Neural cell (in vitro differentiated cells): ENCODE measurements around the gene NIT1. TPM values are rescaled to one million over a fixed set of nuclear protein-coding genes. Genes with fewer than 3 reads are reported as not detected.
"Not testable (repeated sequence)": the region's sequence is repeated elsewhere in the genome, so short reads cannot be mapped to it uniquely, and the experiment has no call there.

ENCODE experiments used
- H2AFZ ChIP-seq: fragments of 200-600, 300-800 bp; sonication (generic), shearing (Covaris generic); 2 replicates; pipeline ENCODE4 v1.6.0; 2014; ENCODE audit warnings: low read depth, mild to moderate bottlenecking, antibody characterized with exemption, low read length, moderate library complexity
- H3F3A ChIP-seq: fragments of 200-600 bp; shearing (Covaris generic); 2 replicates; pipeline ENCODE4 v1.6.1; 2016; ENCODE audit warnings: mild to moderate bottlenecking, moderate library complexity, mixed read lengths, antibody characterized with exemption, low read length; ENCODE audit not compliant: insufficient read depth, poor library complexity, severe bottlenecking
- H3K27ac ChIP-seq: fragments of 200-600, 300-800 bp; sonication (generic), shearing (Covaris generic); 2 replicates; pipeline ENCODE4 v1.5.1; 2014; ENCODE audit warnings: mild to moderate bottlenecking, low read length, moderate library complexity
- H3K27me3 ChIP-seq: fragments of 300-800, 200-600 bp; sonication (generic), shearing (Covaris generic); 2 replicates; pipeline ENCODE4 v1.6.0; 2014; ENCODE audit warnings: mild to moderate bottlenecking, low read depth, low read length, moderate library complexity; ENCODE audit not compliant: insufficient read depth
- H3K36me3 ChIP-seq: fragments of 300-800, 200-600 bp; sonication (generic), shearing (Covaris generic); 2 replicates; pipeline ENCODE4 v1.5.1; 2014; ENCODE audit warnings: mild to moderate bottlenecking, antibody characterized with exemption, low read length, moderate library complexity; ENCODE audit not compliant: insufficient read depth
- H3K4me2 ChIP-seq: fragments of 300-800, 200-600 bp; sonication (generic), shearing (Covaris generic); 2 replicates; pipeline ENCODE4 v1.6.0; 2014; ENCODE audit warnings: mild to moderate bottlenecking, low read length
- H3K4me3 ChIP-seq: fragments of 300-800, 200-600 bp; sonication (generic), shearing (Covaris generic); 2 replicates; pipeline ENCODE4 v1.5.1; 2014; ENCODE audit warnings: mild to moderate bottlenecking, low read length, moderate library complexity
- H3K79me2 ChIP-seq: fragments of 200-600 bp; shearing (Covaris generic); replicated peaks from 2 replicates; pipeline ENCODE4 v1.6.0; 2014; ENCODE audit warnings: mild to moderate bottlenecking, low read length, moderate library complexity; ENCODE audit not compliant: insufficient read depth
- H3K9ac ChIP-seq: fragments of 300-800, 200-600 bp; sonication (generic), shearing (Covaris generic); 2 replicates; pipeline ENCODE4 v1.6.1; 2016; ENCODE audit warnings: mild to moderate bottlenecking, low read length, mixed read lengths
- H3K9me2 ChIP-seq: fragments of 200-600 bp; shearing (Covaris generic); 2 replicates; pipeline ENCODE4 v1.6.1; 2016; ENCODE audit warnings: mild to moderate bottlenecking, low read length, mixed read lengths; ENCODE audit not compliant: insufficient read depth
- H3K9me3 ChIP-seq: fragments of 200-600, 300-800 bp; sonication (generic), shearing (Covaris generic); 2 replicates; pipeline ENCODE4 v1.6.1; 2016; ENCODE audit warnings: mild to moderate bottlenecking, mixed run types, low read length, moderate library complexity, mixed read lengths
- H4K20me1 ChIP-seq: fragments of 200-600 bp; shearing (Covaris generic); 2 replicates; pipeline ENCODE4 v1.6.1; 2016; ENCODE audit warnings: mild to moderate bottlenecking, mixed run types; ENCODE audit not compliant: insufficient read depth
- EP300 ChIP-seq: fragments of 450-650 bp; conservative IDR thresholded peaks from 2 replicates; pipeline ENCODE4 v1.6.1; 2014; ENCODE audit warnings: antibody characterized with exemption, mild to moderate bottlenecking, moderate library complexity; ENCODE audit not compliant: poor library complexity, severe bottlenecking
- EZH2 ChIP-seq: fragments of 200-600, 300-800 bp; shearing (Covaris generic), sonication (generic); IDR thresholded peaks from 2 replicates; pipeline ENCODE4 v1.6.1; 2014; ENCODE audit warnings: antibody characterized with exemption, low read length, borderline replicate concordance, mild to moderate bottlenecking; ENCODE audit not compliant: insufficient read depth, poor library complexity, severe bottlenecking
- MXI1 ChIP-seq: fragments of 450-650 bp; conservative IDR thresholded peaks from 2 replicates; pipeline ENCODE4 v1.6.1; 2014; ENCODE audit warnings: antibody characterized with exemption, mild to moderate bottlenecking; ENCODE audit not compliant: poor library complexity, severe bottlenecking
- POLR2AphosphoS5 ChIP-seq: IDR thresholded peaks from 2 replicates; pipeline ENCODE4 v1.6.1; 2012
- SMC3 ChIP-seq: fragments of 450-650 bp; conservative IDR thresholded peaks from 2 replicates; pipeline ENCODE4 v1.6.1; 2014; ENCODE audit warnings: antibody characterized with exemption, mild to moderate bottlenecking, moderate library complexity; ENCODE audit not compliant: poor library complexity
- polyA plus RNA-seq: library from polyadenylated mRNA; depleted of rRNA; stranded (reverse); fragments of >200 nt; gene quantifications from 2 replicates; pipeline ENCODE4 v1.2.3, GENCODE V29; 2014
- TF ChIP-seq, protein P1 (sequence below): IDR thresholded peaks from 2 replicates; pipeline ENCODE4 v1.6.1; 2012; ENCODE audit warnings: borderline replicate concordance
- TF ChIP-seq, protein P2 (sequence below): fragments of 450-650 bp; IDR thresholded peaks from 2 replicates; pipeline ENCODE4 v1.5.1; 2014; ENCODE audit warnings: antibody characterized with exemption, mild to moderate bottlenecking, moderate library complexity; ENCODE audit not compliant: poor library complexity, severe bottlenecking

Gene NIT1
- polyA plus RNA-seq, 1 donor from 2014 or later = 66.1 TPM

DNA sequence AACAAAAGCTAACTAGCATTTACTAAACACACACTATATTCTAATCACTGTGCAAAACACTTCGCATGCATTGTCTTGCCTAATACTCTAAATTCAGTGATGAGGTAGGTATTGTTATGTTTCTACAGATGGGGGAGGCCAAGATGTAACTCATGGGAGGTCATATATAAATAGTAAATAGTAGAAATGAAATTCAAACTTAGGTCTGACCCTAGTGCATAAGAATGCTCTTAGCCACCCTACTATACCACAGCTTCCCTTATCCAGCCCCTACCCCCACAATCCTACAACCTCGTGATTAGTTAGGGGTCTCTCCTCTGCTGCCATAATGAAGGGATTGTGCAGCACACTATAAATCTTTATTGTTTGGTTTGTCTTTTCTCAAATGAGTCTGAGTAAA lies 3.3 kb upstream of the NIT1 start:
- no peak overlapping the region for H2AFZ ChIP-seq
- H4K20me1 ChIP-seq = no peaks in the 10 kb centered on the region
- H3K9me2 ChIP-seq = no peaks in the 10 kb centered on the region
- H3K27me3 ChIP-seq = no peaks in the 10 kb centered on the region
- no peak overlapping the region for H3K9ac ChIP-seq
- H3K36me3 ChIP-seq = no peaks in the 10 kb centered on the region
- no peaks in the 10 kb centered on the region for H3F3A ChIP-seq
- no peaks in the 10 kb centered on the region for H3K9me3 ChIP-seq
- H3K4me3 ChIP-seq = no peak overlapping the region
- H3K4me2 ChIP-seq = no peak overlapping the region
- H3K27ac ChIP-seq = no peak overlapping the region
- TF ChIP-seq, protein P1, sequence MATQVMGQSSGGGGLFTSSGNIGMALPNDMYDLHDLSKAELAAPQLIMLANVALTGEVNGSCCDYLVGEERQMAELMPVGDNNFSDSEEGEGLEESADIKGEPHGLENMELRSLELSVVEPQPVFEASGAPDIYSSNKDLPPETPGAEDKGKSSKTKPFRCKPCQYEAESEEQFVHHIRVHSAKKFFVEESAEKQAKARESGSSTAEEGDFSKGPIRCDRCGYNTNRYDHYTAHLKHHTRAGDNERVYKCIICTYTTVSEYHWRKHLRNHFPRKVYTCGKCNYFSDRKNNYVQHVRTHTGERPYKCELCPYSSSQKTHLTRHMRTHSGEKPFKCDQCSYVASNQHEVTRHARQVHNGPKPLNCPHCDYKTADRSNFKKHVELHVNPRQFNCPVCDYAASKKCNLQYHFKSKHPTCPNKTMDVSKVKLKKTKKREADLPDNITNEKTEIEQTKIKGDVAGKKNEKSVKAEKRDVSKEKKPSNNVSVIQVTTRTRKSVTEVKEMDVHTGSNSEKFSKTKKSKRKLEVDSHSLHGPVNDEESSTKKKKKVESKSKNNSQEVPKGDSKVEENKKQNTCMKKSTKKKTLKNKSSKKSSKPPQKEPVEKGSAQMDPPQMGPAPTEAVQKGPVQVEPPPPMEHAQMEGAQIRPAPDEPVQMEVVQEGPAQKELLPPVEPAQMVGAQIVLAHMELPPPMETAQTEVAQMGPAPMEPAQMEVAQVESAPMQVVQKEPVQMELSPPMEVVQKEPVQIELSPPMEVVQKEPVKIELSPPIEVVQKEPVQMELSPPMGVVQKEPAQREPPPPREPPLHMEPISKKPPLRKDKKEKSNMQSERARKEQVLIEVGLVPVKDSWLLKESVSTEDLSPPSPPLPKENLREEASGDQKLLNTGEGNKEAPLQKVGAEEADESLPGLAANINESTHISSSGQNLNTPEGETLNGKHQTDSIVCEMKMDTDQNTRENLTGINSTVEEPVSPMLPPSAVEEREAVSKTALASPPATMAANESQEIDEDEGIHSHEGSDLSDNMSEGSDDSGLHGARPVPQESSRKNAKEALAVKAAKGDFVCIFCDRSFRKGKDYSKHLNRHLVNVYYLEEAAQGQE = no peak
- TF ChIP-seq, protein P2, sequence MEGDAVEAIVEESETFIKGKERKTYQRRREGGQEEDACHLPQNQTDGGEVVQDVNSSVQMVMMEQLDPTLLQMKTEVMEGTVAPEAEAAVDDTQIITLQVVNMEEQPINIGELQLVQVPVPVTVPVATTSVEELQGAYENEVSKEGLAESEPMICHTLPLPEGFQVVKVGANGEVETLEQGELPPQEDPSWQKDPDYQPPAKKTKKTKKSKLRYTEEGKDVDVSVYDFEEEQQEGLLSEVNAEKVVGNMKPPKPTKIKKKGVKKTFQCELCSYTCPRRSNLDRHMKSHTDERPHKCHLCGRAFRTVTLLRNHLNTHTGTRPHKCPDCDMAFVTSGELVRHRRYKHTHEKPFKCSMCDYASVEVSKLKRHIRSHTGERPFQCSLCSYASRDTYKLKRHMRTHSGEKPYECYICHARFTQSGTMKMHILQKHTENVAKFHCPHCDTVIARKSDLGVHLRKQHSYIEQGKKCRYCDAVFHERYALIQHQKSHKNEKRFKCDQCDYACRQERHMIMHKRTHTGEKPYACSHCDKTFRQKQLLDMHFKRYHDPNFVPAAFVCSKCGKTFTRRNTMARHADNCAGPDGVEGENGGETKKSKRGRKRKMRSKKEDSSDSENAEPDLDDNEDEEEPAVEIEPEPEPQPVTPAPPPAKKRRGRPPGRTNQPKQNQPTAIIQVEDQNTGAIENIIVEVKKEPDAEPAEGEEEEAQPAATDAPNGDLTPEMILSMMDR = no peak
- TF ChIP-seq MXI1 = no peak
- H3K79me2 ChIP-seq = peaks cover 60% of the 10 kb centered on the region

DNA sequence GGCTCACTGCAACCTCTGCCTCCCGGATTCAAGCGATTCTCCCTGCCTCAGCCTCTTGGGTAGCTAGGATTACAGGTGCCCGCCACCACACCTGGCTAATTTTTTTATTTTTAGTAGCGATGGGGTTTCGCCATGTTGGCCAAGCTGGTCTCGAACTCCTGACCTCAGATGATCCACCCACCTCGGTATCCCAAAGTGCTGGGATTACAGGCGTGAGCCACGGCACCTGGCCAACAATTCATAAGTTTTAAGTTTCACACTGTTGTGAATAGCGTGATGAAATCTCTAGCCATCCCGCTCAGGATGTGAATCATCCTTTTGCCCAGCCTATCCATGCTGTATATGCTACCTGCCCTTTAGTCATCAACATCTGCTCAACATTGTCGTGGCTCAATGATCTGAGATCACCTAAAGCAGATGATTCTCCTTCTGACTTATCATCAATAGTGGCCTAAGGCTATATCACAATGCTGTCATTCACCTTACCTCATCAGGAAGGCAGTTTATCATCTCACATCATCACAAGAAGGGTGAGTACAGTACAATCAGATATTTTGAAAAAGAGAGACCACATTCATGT lies 2.7 kb upstream of the NIT1 start:
- Histone ChIP-seq H3K27ac (no peak overlapping the region), H3K27me3 (no peaks in the 10 kb centered on the region), H3K9ac (no peak overlapping the region), H2AFZ (no peak overlapping the region), H3K4me3 (no peak overlapping the region), H3K9me3 (no peaks in the 10 kb centered on the region), H3F3A (no peaks in the 10 kb centered on the region), H4K20me1 (no peaks in the 10 kb centered on the region), H3K79me2 (peaks cover 60% of the 10 kb centered on the region), H3K36me3 (no peaks in the 10 kb centered on the region), H3K4me2 (no peak overlapping the region), H3K9me2 (no peaks in the 10 kb centered on the region)
- no peak for TF ChIP-seq EZH2
- TF ChIP-seq POLR2AphosphoS5 = no peak
- TF ChIP-seq SMC3 = no peak
- TF ChIP-seq, protein P2 = no peak
- no peak for TF ChIP-seq MXI1
- TF ChIP-seq EP300 = no peak

DNA sequence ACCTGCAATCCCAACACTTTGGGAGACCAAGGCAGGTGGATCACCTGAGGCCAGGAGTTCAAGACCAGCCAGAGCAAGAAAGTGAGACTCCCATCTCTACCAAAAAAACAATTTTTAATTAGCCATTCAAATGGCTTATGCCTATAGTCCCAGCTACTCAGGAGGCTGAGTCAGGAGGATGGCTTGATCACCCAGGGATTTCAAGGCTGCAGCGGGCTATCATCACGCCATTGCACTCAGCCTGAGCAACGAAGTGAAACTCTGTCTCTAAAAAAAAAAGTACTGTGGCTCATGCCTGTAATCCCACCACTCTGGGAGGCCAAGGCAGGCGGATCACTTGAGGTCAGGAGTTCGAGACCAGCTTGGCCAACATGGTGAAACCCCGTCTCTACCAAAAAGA lies 1.9 kb upstream of the NIT1 start:
- Histone ChIP-seq H3K79me2 (peaks cover 60% of the 10 kb centered on the region), H3K4me3 (peak overlapping the region; percentile 99)
- H3K9me3 ChIP-seq, H3K9ac ChIP-seq, H4K20me1 ChIP-seq, H3K36me3 ChIP-seq, H3K4me2 ChIP-seq, H3K9me2 ChIP-seq, H2AFZ ChIP-seq, H3F3A ChIP-seq, H3K27me3 ChIP-seq, H3K27ac ChIP-seq: not testable (repeated sequence)
